WTC11 (cell line): ENCODE data around the gene WWOX. TPM values are rescaled to one million over a fixed set of nuclear protein-coding genes. Genes with fewer than 3 reads are reported as not detected.

Experiments used
- ATAC-seq: fragments of 200-7000 bp; cut with Tn5 transposase; 2 replicates; pipeline ENCODE4 v1.10.0; 2021; ENCODE audit warnings: mild to moderate bottlenecking, moderate library complexity
- CTCF ChIA-PET: fragments of 300-600 bp; sonication (Branson Sonifier 250); formaldehyde crosslinking; loops from one replicate; lab custom pipeline; 2021; ENCODE audit warnings: antibody characterized with exemption; lab: Charles Lee
- POLR2A ChIA-PET: fragments of 350-600 bp; sonication (Branson Sonifier 250); formaldehyde crosslinking; loops from one replicate; lab custom pipeline; 2021; ENCODE audit warnings: antibody characterized with exemption; lab: Charles Lee
- DNase-seq: peaks from one replicate; pipeline ENCODE4 v3.0.0; 2021; ENCODE audit warnings: low spot score
- H3K27ac Mint-ChIP-seq: 2 replicates; pipeline ENCODE4 v1.8.0; 2021; ENCODE audit warnings: mixed read lengths
- H3K27me3 Mint-ChIP-seq: 2 replicates; pipeline ENCODE4 v1.8.0; 2021; ENCODE audit warnings: low read depth, mild to moderate bottlenecking, moderate library complexity, mixed read lengths
- H3K36me3 Mint-ChIP-seq: 2 replicates; pipeline ENCODE4 v1.8.0; 2021; ENCODE audit warnings: mixed read lengths
- H3K4me1 Mint-ChIP-seq: 2 replicates; pipeline ENCODE4 v1.8.0; 2022; ENCODE audit warnings: mixed read lengths
- H3K4me3 Mint-ChIP-seq: 2 replicates; pipeline ENCODE4 v1.8.0; 2021; ENCODE audit warnings: mild to moderate bottlenecking, moderate library complexity, mixed read lengths
- H3K9me3 Mint-ChIP-seq: 2 replicates; pipeline ENCODE4 v1.8.0; 2021; ENCODE audit warnings: mixed read lengths
- AFF4 ChIP-seq: sonication (generic); formaldehyde crosslinking; IDR thresholded peaks from 2 replicates; pipeline ENCODE4 v1.8.1; 2023; ENCODE audit warnings: mild to moderate bottlenecking, missing genetic modification reagents, borderline replicate concordance
- AR ChIP-seq: fragments of 250-450 bp; sonication (Bioruptor Pico); IDR thresholded peaks from 2 replicates; pipeline ENCODE4 v1.9.0; 2021; ENCODE audit warnings: mild to moderate bottlenecking
- ATF1 ChIP-seq: sonication (generic); formaldehyde crosslinking; IDR thresholded peaks from 2 replicates; pipeline ENCODE4 v1.8.1; 2023; ENCODE audit warnings: mild to moderate bottlenecking, moderate library complexity, missing genetic modification reagents
- CBFB ChIP-seq: sonication (generic); formaldehyde crosslinking; IDR thresholded peaks from 2 replicates; pipeline ENCODE4 v1.8.1; 2022; ENCODE audit warnings: mild to moderate bottlenecking, low read depth, missing genetic modification reagents
- E2F5 ChIP-seq: sonication (generic); formaldehyde crosslinking; IDR thresholded peaks from 2 replicates; pipeline ENCODE4 v1.8.1; 2022; ENCODE audit warnings: mild to moderate bottlenecking, moderate library complexity, missing genetic modification reagents
- ELF4 ChIP-seq: sonication (generic); formaldehyde crosslinking; IDR thresholded peaks from 2 replicates; pipeline ENCODE4 v1.8.1; 2022; ENCODE audit warnings: low read depth, mild to moderate bottlenecking, moderate library complexity, missing genetic modification reagents
- ERG ChIP-seq: fragments of 250-450 bp; sonication (Bioruptor Pico); IDR thresholded peaks from 2 replicates; pipeline ENCODE4 v1.8.0; 2021; ENCODE audit warnings: mild to moderate bottlenecking
- MLX ChIP-seq: sonication (generic); formaldehyde crosslinking; IDR thresholded peaks from 2 replicates; pipeline ENCODE4 v1.8.1; 2023; ENCODE audit warnings: mild to moderate bottlenecking, missing genetic modification reagents, moderate library complexity
- NFATC4 ChIP-seq: fragments of 250-450 bp; sonication (Bioruptor Pico); IDR thresholded peaks from 2 replicates; pipeline ENCODE4 v1.9.0; 2021; ENCODE audit warnings: mild to moderate bottlenecking
- TEAD4 ChIP-seq: sonication (generic); formaldehyde crosslinking; IDR thresholded peaks from 2 replicates; pipeline ENCODE4 v1.8.0; 2022; ENCODE audit warnings: mild to moderate bottlenecking, missing genetic modification reagents
- USF1 ChIP-seq: sonication (generic); formaldehyde crosslinking; IDR thresholded peaks from 2 replicates; pipeline ENCODE4 v1.8.0; 2022; ENCODE audit warnings: mild to moderate bottlenecking, missing genetic modification reagents
- ZNF219 ChIP-seq: sonication (generic); formaldehyde crosslinking; IDR thresholded peaks from 2 replicates; pipeline ENCODE4 v1.8.0; 2023; ENCODE audit warnings: missing genetic modification reagents, mild to moderate bottlenecking, borderline replicate concordance
- ZNF281 ChIP-seq: sonication (generic); formaldehyde crosslinking; IDR thresholded peaks from 2 replicates; pipeline ENCODE4 v1.8.0; 2023; ENCODE audit warnings: mild to moderate bottlenecking, missing genetic modification reagents
- ZNF396 ChIP-seq: fragments of 250-450 bp; sonication (Bioruptor Pico); IDR thresholded peaks from 2 replicates; pipeline ENCODE4 v1.8.0; 2021; ENCODE audit warnings: mild to moderate bottlenecking, moderate library complexity, borderline replicate concordance
- ZNF532 ChIP-seq: fragments of 250-450 bp; sonication (Bioruptor Pico); IDR thresholded peaks from 2 replicates; pipeline ENCODE4 v1.9.0; 2021; ENCODE audit warnings: mild to moderate bottlenecking, borderline replicate concordance
- ZNF671 ChIP-seq: fragments of 250-450 bp; sonication (Bioruptor Pico); IDR thresholded peaks from 2 replicates; pipeline ENCODE4 v1.8.0; 2021; ENCODE audit warnings: mild to moderate bottlenecking
- total RNA-seq: library from RNA; stranded (reverse); gene quantifications from 3 replicates; pipeline ENCODE4 v1.2.3, GENCODE V29; 2021

The WWOX gene
- total RNA-seq, 1 experiment from 2014 or later = 15.7 TPM

- no peak for TF ChIP-seq ERG (CRISPR knock-in tag)
- no peak for TF ChIP-seq TEAD4
- no peak for TF ChIP-seq ZNF219 (CRISPR knock-in tag)
- no peak for TF ChIP-seq ELF4 (CRISPR knock-in tag)
- TF ChIP-seq NFATC4 (CRISPR knock-in tag) = no peak
- TF ChIP-seq USF1 (CRISPR knock-in tag) = no peak
- TF ChIP-seq ZNF396 (CRISPR knock-in tag) = no peak
- no peak for TF ChIP-seq ZNF532 (CRISPR knock-in tag)
- TF ChIP-seq ZNF281 (CRISPR knock-in tag) = no peak
- no peak for TF ChIP-seq E2F5
- TF ChIP-seq CBFB (CRISPR knock-in tag) = no peak
- TF ChIP-seq ATF1 (CRISPR knock-in tag) = no peak
- no peak for TF ChIP-seq AFF4 (CRISPR knock-in tag)
- TF ChIP-seq AR (CRISPR knock-in tag) = no peak
- TF ChIP-seq ZNF671 = no peak
- no peak for TF ChIP-seq MLX (CRISPR knock-in tag)
- ChIA-PET CTCF (no interaction called here), POLR2A (no interaction called here)
- ATAC-seq (no peak), DNase-seq (no peak)
- Mint-ChIP-seq H3K9me3 (no peaks in the 10 kb centered on the region), H3K4me1 (peaks cover 7% of the 10 kb centered on the region), H3K27ac (no peak overlapping the region; the same call in 1 of the 2 replicates), H3K27me3 (no peaks in the 10 kb centered on the region), H3K4me3 (no peak overlapping the region), H3K36me3 (no peaks in the 10 kb centered on the region)
Observed at GRCh38 chr16:78230832-78231231, 131.4 kb downstream of the WWOX start.
